Mucosa of rectum (tissue), 2 donors: ENCODE results near the gene ARHGEF7.
A peak's percentile ranks its signal among the peaks of the same experiment; 100 is the strongest.

Experiments used
- H3K27ac ChIP-seq, 2 donors: one replicate each; pipeline ENCODE4 v1.7.0; 2013; ENCODE audit warnings: inconsistent platforms in 2 of 2, low read depth in 2 of 2, low read length in 2 of 2
- H3K27me3 ChIP-seq, 2 donors: one replicate each; pipeline ENCODE4 v1.7.0; 2013; ENCODE audit warnings: low read length in 2 of 2; ENCODE audit not compliant: control insufficient read depth in 2 of 2, insufficient read depth in 2 of 2
- H3K36me3 ChIP-seq, 2 donors: one replicate each; pipeline ENCODE4 v1.7.0; 2013; ENCODE audit warnings: low read length in 2 of 2; ENCODE audit not compliant: control insufficient read depth in 2 of 2, insufficient read depth in 2 of 2
- H3K4me1 ChIP-seq, 2 donors: one replicate each; pipeline ENCODE4 v1.7.0; 2013; ENCODE audit warnings: low read length in 2 of 2, mild to moderate bottlenecking in 1 of 2; ENCODE audit not compliant: control insufficient read depth in 2 of 2, insufficient read depth in 2 of 2
- H3K4me3 ChIP-seq, 2 donors: one replicate each; pipeline ENCODE4 v1.7.0; 2013; ENCODE audit warnings: low read length in 2 of 2
- H3K9ac ChIP-seq, 2 donors: one replicate each; pipeline ENCODE4 v1.7.0; 2013; ENCODE audit warnings: low read length in 2 of 2, low read depth in 1 of 2, mild to moderate bottlenecking in 1 of 2
- H3K9me3 ChIP-seq, 2 donors: one replicate each; pipeline ENCODE4 v1.7.0; 2013; ENCODE audit warnings: low read length in 2 of 2; ENCODE audit not compliant: control insufficient read depth in 2 of 2
- donor health status: healthy.
- donor health status: Normal muscosa, but diverticular disease.

ARHGEF7 gene

GRCh38 chr13:111304041-111304544, 189.0 kb downstream of the ARHGEF7 start:
- H3K36me3 ChIP-seq: peaks cover 53 to 54% of the 10 kb centered on the region in 2 donors

GRCh38 chr13:111304603-111305289, 189.6 kb downstream of the ARHGEF7 start:
- Histone ChIP-seq H3K9me3 (no peaks in the 10 kb centered on the region), H3K36me3 (peaks cover 53 to 54% of the 10 kb centered on the region in 2 donors), H3K4me1 (no peaks in the 10 kb centered on the region), H3K27ac (no peak overlapping the region), H3K27me3 (no peaks in the 10 kb centered on the region), H3K9ac (no peak overlapping the region), H3K4me3 (peak overlapping the region in 1 of 2 donors; percentile 16)

More at GRCh38 chr13:111304041-111304544, 189.0 kb downstream of the ARHGEF7 start:
- H3K9me3 ChIP-seq: no peaks in the 10 kb centered on the region
- H3K4me1 ChIP-seq: no peaks in the 10 kb centered on the region
- H3K9ac ChIP-seq: no peak overlapping the region
- H3K27me3 ChIP-seq: no peaks in the 10 kb centered on the region
- H3K27ac ChIP-seq: no peak overlapping the region
- peak overlapping the region in 1 of 2 donors; percentile 16 for H3K4me3 ChIP-seq

- Histone ChIP-seq H3K27me3 (no peaks in the 10 kb centered on the region), H3K27ac (no peak overlapping the region), H3K36me3 (peaks cover 0 to 3% of the 10 kb centered on the region in 2 donors), H3K4me3 (no peak overlapping the region), H3K9ac (no peak overlapping the region), H3K9me3 (peaks cover 0 to 3% of the 10 kb centered on the region in 2 donors), H3K4me1 (no peaks in the 10 kb centered on the region)
Measured at GRCh38 chr13:111312944-111313590, 198.0 kb downstream of the ARHGEF7 start.

GRCh38 chr13:111313911-111314425, 198.9 kb downstream of the ARHGEF7 start:
- Histone ChIP-seq H3K9me3 (peaks cover 0 to 3% of the 10 kb centered on the region in 2 donors), H3K36me3 (peaks cover 0 to 3% of the 10 kb centered on the region in 2 donors), H3K4me3 (no peak overlapping the region), H3K4me1 (no peaks in the 10 kb centered on the region), H3K27me3 (no peaks in the 10 kb centered on the region), H3K9ac (no peak overlapping the region), H3K27ac (no peak overlapping the region)

- Histone ChIP-seq H3K27ac (no peak overlapping the region), H3K4me1 (no peaks in the 10 kb centered on the region), H3K9ac (no peak overlapping the region), H3K4me3 (no peak overlapping the region), H3K9me3 (peaks cover 0 to 3% of the 10 kb centered on the region in 2 donors), H3K27me3 (no peaks in the 10 kb centered on the region), H3K36me3 (peaks cover 0 to 3% of the 10 kb centered on the region in 2 donors)
Measured at GRCh38 chr13:111314852-111315251, 199.7 kb downstream of the ARHGEF7 start.

GRCh38 chr13:111315347-111315995, 200.4 kb downstream of the ARHGEF7 start:
- no peak overlapping the region for H3K27ac ChIP-seq
- no peak overlapping the region for H3K9ac ChIP-seq

GRCh38 chr13:111316161-111316730, 201.1 kb downstream of the ARHGEF7 start:
- Histone ChIP-seq H3K27me3 (no peaks in the 10 kb centered on the region), H3K4me1 (no peaks in the 10 kb centered on the region), H3K9ac (no peak overlapping the region), H3K9me3 (peaks cover 0 to 3% of the 10 kb centered on the region in 2 donors), H3K27ac (no peak overlapping the region), H3K4me3 (no peak overlapping the region), H3K36me3 (peaks cover 0 to 3% of the 10 kb centered on the region in 2 donors)

More at GRCh38 chr13:111315347-111315995, 200.4 kb downstream of the ARHGEF7 start:
- H3K27me3 ChIP-seq: no peaks in the 10 kb centered on the region
- H3K4me1 ChIP-seq: no peaks in the 10 kb centered on the region
- peaks cover 0 to 3% of the 10 kb centered on the region in 2 donors for H3K36me3 ChIP-seq
- peaks cover 0 to 3% of the 10 kb centered on the region in 2 donors for H3K9me3 ChIP-seq
- no peak overlapping the region for H3K4me3 ChIP-seq

GRCh38 chr13:111317042-111317550, 202.0 kb downstream of the ARHGEF7 start:
- peaks cover 0 to 3% of the 10 kb centered on the region in 2 donors for H3K9me3 ChIP-seq
- peaks cover 0 to 3% of the 10 kb centered on the region in 2 donors for H3K36me3 ChIP-seq
- no peaks in the 10 kb centered on the region for H3K4me1 ChIP-seq
- no peak overlapping the region for H3K4me3 ChIP-seq
- no peak overlapping the region for H3K9ac ChIP-seq
- no peak overlapping the region for H3K27ac ChIP-seq
- H3K27me3 ChIP-seq: no peaks in the 10 kb centered on the region

GRCh38 chr13:111317571-111318345, 202.6 kb downstream of the ARHGEF7 start:
- H3K27me3 ChIP-seq: no peaks in the 10 kb centered on the region

More at GRCh38 chr13:111317571-111318345, 202.6 kb downstream of the ARHGEF7 start:
- Histone ChIP-seq H3K27ac (no peak overlapping the region), H3K4me3 (no peak overlapping the region), H3K36me3 (peaks cover 0 to 3% of the 10 kb centered on the region in 2 donors), H3K9me3 (peaks cover 0 to 2% of the 10 kb centered on the region in 2 donors), H3K9ac (no peak overlapping the region), H3K4me1 (no peaks in the 10 kb centered on the region)
